GM19468 (cell line): ENCODE results near the gene PTCH1.
A peak's percentile ranks its signal among the peaks of the same experiment; 100 is the strongest.

Source experiments
- ATAC-seq: cut with Tn5 transposase; IDR thresholded peaks from one replicate; pipeline ENCODE4 v1.9.1; 2021; ENCODE audit warnings: mild to moderate bottlenecking, moderate library complexity, moderate number of reproducible peaks; ENCODE audit not compliant: unreplicated experiment; ENCODE audit errors: extremely low read depth

PTCH1 gene

DNA sequence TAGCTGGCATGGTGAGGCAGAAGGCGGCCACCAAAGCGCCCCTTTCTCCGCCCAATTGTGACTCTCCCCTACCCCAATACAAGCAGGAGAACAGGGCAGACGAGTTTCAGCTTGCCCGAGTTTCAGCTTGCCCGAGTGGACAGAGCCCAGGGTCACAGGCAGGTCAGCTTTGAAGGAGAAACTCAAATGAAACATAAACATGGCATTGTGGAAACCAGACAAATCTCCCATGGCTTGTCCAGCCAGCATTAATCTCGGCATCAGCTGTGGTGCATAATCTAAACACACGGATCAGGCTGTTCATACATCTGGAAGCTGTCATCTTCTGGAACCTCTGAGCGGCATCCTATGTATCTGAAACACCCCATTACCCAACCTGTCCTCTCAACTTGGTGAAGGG, 16.9 kb downstream of the PTCH1 start:
- no peak for ATAC-seq

DNA sequence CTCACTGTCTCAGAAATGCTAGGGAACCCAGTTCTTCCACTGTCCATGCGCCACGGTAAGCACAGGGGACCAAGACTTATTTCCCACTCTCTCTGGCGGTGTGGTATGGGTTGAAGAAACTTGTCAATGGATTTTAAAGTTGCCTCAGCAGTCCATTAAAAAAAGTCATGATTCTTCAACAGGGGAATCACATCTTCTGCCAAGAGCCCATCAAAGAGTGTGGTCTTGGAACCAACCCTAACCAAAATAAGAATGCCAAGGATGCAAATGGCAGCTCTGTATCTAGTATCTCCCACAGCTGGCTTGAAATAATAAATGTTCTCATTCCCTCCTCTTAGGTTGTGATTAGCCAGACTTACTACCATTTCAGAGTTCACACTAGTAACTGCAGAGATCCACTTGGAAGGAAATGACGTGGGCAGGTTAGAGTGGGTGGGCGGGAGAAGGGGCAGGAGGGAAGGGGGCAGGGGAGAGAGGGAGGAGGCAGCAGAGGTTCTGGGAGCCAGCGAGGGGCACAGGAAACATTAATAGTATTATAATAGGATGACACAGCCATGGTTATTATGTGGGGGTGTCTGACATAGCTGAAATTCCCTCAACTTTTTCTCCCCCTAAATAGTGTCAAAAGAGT, 17.6 kb downstream of the PTCH1 start:
- no peak for ATAC-seq

DNA sequence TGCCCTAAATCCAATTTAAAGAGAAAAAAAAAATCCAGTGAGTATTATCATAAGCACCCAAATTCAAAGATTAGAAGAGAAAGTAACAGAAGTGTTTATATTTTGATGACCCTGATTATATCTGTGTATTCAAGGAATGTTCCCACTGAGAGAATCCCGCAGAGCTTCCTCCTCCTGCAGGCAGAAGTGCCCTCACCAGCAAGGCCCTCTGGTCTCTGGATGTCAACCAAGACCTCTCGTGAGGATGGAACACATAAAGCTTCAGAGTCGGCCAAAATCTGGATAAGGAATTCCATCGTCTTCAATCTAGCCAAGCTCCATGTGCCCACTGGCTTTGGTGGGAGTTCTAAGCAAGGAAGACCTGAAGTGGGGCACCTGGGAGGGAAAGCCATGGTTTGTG, 18.1 kb downstream of the PTCH1 start:
- no peak for ATAC-seq

DNA sequence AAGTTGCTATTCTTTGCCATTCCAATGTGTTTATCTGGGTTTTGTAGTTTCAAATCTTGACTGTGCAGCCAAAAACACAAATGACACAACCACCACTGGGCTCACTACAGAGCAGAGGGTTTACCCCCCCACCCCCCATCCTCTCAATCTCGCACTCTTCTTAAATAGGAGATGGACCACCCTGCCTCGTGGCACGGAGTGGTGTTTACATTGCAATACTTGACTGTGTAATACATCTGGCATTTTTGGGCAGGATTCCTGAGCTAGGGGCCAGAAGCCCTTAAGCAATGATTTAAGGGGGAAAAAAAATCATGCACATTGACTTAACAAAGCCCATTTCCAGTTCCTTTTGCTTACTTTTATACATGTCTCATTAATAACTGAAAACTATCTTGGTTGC, 19.0 kb downstream of the PTCH1 start:
- no peak for ATAC-seq

DNA sequence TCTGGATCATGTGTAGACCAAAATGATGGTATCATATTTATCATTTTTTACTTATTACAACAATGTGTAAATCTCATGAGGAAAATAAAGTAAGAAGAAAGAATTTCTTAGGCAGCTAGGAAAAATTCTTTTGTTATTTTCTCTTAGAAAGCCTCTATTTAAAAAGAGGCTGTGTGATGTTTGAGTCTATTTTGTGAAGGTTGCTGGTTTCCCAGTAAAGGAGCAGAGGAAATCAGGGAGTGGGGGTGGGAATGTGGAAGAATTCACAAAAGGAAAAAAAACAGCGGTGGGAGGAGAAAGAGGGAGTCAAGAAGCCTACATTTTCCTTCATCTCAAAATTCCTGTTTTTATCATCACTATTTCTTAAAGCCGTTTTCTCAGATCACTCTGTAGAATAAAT, 20.1 kb downstream of the PTCH1 start:
- ATAC-seq, result no peak

DNA sequence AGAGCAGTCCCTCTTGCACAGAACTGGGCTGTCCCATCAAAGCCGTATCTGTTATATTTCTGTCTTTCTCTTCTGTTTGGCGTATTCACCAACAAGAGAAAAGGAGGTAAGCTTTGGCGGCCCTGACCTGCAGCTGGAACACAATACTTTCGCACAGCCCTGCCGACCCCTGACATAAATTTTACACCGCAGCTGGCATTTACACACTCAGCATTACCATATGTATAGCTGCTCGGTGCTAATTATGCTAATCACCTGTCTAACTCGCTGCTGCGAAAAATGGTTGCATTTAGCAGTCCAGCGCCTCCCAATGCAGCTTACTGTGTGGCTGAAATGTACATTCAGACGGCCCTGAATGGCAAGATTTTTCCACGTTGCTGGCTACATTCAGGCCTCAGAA, 20.8 kb downstream of the PTCH1 start:
- no peak for ATAC-seq

DNA sequence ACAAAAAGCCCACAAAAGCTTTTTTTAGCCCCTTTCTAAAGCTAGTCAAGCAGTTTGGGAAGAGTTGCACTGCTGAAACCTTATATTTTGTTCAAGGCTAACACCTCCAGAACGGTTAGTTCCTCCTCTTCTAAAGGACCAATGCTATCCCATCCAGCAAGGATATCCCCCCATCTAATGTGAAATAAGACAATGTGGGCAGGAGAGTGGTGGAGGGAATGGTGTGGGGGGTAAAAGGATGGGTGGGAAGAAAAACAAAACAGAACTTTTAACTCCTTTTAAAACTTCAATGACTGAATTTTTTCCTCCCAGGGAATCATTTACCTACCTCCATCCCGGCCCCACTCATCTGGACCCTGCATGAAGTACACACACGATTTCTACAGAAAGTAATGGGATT, 21.2 kb downstream of the PTCH1 start:
- no peak for ATAC-seq

DNA sequence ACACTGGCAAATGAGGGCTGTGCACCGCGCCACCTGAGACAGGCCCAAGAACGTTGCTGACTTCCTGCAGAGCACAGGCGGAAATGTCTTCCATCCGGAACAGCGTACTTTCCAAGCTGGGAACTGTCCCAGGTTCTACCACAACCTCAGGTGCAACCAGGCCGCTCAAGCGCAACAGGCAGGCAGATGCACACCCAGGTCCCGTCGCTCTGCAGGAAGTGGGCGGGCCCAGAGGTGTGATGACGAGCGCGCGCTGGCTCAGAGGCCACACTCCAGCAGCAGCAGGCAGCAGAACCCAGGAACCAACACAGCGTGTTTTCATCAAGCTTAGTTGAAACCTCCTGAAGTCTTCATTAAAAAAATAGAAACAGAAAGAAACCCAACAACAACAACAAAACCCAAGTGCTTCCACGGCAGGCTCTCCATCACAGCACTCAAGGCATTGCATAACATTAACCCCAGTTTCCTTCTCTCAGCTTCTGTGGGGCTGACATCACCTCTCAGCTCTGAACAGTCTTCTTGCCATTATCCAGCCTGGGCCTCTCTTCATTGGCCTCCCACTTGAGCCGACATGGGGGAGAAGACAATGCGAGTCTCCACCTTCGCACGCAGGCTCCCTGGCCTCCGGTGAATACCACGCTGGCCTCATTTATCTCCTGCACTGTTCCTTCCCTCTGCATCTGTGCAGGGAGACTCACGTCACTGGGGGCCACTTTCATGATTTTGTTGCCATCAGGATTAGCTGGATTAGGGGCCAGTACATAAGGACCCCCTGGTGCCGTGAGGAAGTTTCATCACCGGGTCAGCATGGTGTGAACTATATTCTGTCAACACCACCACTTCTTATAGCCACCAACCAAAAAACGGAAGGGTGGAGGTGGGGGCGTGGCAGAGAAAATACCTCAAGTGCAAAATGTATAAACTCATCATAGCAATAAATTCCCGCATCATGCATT, 22.1 kb downstream of the PTCH1 start:
- ATAC-seq, result peak; percentile 72

DNA sequence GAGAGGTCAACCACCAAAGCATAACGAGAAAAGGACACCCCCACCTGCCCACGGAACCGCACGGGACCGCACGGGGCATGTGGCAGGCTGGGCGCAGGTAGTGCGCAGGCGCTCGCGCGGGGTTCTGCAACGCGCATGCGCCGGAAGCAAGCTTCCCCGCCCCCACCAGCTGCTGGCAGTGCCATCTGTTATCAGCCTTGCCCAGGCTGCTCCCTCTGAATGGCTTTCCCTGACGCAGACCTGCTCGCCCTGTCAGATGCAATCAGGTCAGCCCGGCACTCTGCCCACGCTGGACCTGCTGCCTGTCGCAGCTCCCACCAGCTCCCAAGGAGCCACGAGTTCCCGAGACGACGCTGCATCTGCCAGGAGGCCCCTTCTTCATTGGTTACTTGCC, 22.8 kb downstream of the PTCH1 start:
- no peak for ATAC-seq

DNA sequence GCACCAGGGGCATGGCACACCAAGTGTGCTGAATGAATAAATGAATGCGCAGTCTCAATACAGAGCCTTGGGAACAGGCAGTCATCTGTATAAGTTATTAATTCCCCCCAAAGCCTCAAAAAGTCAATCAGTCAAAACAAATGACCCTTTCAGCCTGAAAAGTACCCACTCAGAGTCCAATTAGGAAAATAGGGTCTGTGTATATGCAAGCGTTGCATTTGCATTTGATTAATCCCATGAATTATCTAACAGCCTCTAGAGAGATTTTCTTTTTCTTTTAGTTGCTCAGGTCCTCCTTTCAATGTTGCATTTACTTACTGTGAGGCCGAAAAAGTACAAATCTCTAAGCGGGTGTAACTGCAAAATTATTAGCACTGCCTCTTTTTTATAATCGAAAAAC, 23.4 kb downstream of the PTCH1 start:
- no peak for ATAC-seq

DNA sequence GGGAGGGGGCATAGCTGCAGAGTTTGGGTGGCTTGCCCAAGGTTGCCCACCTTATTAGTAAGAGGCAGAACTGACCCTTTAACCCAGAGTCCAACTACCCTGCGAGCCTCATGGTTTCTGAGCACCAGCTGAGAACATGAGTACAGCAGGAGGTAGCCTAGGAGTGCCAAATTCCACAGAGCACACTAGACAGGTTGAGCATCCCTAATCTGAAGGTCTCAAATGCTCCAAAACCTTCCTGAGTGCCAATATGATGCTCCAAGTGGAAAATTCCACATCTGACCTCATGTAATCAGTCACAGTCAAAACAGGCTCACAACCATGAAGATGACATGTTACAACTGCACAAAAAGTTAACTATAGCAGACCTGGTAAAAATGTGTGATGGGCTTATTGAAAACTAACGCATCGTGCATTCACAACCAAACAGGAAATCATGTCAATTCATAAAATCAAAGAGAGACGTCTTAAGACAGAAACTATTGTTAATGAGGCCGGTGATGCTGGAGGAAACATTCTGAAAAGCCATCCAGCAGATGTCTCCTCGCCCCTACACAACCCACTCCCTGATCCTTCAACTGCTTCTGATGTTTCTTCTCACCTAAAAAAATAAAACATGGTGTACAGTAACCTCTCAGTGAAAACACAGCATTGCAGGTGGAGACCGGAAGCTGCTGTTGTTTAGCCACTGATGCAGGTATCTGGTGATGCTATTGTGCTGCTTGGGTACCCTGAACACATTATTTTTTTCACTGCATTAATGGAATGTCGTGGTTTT, 25.0 kb downstream of the PTCH1 start:
- no peak for ATAC-seq

DNA sequence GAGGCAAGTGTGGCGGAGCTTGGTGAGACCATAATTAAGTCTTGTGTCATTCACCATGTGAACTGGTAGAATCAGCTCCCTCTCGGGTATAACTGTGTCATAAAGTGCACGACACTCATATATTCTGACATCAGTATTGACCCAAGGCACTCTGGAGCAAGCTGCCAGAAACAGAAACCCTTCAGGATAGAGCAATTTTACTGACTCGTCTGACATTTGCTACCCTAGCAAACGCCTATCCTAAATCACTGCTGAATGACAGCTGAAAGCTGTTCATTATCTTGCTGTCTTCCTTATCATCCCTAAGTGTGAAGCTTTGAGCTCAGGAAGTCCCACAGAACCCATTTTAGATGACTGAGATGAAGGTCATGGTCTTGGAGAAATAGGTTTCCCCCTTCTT, 27.8 kb downstream of the PTCH1 start:
- ATAC-seq, result no peak

DNA sequence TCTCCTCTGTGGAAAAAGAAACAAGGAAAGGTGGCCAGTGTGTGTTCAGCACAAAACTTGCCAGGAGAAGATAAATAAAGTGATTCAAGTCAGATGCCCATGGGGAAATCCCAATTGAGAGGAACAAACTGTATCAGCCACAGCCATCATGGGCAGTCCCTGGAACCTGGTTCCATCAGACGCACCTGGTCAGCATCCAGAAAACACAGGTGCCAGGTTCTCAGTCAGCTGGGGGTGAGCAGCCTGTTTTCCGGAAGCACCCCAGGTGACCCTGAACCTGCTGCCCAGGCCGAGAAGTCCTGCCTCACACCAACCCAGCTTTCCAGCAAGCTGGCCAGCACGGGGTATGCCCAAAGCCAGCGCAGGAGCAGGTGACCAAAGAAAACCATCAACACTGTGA, 30.5 kb downstream of the PTCH1 start:
- no peak for ATAC-seq

DNA sequence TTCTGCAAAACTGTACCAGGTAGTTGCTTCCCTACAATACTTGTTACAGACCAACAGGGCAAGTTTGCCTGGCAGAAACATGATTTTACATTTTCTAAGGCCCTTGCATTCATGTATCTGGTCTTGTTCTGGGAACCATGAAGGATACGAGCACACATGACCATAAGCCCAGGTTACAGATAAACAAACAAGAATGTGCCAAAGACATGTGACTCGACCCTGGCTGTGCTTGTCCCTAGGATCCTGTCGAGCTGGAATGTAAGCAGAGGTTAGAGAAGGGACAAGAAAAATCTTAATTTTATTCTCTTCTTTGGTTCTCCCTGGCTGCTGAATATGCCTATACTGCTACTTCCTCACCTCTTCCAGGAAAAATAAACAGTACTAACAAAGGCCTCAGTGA, 32.5 kb downstream of the PTCH1 start:
- no peak for ATAC-seq

DNA sequence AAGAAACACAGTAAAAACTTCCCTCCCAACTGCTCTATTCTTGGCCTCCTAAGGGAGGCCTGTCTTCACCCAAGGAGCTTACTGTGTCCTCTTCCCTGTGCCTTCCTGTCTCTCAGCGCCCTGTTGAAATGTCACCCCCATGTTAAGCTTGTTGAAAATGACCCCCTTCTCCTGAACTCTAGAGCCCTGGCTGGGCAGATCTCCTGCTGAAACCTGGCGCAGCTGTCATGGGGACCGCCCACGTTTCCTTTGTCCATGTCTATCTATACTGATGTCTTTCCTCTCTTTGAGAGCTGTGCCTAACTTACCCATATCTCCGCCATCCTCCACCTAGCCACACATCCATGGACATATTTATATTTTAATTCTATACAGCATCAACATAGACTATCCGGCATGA, 33.3 kb downstream of the PTCH1 start:
- no peak for ATAC-seq

DNA sequence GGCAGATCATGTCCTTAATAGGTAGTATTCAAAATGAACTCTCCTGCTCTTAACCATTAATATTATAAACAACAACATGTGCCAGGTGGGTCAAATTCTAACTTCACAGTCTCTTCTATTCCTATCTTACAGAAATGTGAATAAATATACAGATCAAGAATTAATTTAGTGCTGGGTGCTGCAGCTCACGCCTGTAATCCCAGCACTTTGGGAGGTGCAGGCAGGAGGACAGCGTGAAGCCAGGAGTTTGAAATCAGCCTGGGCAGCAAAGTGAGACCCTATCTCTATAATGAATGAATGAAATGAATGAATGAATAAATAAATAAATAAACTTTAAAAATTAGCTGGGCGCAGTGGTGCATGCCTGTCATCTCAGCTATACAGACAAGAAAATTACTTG, 34.1 kb downstream of the PTCH1 start:
- no peak for ATAC-seq

DNA sequence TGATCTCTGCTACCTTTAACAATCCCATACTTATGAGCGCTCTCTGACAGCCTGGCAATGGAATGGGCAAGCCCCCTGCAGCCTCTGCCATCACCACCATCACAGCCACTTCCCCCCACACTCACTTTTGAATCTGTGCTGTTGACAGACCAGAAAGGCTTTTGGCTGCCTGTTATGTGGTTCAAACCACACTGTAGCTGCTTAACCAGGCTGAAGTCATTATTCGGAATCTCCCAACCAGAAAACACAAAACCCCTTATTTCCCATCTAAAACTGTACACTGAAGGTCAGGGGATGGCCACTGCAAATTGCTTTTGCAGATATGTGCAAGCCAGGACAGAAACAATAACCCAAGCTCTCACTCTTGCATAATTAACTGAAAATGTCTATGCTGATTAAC, 35.8 kb downstream of the PTCH1 start:
- no peak for ATAC-seq

DNA sequence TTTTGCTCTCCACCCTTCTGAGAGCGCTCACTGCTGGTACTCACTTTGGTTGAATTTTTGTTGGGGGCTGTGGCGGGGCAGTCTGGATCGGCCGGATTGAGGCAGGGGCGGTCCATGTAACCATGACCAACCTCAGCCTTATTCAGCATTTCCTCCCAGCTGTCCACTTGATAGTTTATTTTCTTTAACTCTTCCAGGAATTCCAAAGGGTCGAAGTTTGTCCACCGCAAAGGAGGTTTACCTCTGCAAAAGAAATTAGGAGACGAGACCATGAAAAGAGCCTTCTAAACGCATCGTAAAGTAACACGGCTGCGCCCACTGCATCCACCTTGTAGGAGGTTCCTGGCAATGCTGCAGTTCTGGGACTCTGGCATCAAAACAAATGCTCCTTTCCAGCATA, 36.4 kb downstream of the PTCH1 start:
- no peak for ATAC-seq

DNA sequence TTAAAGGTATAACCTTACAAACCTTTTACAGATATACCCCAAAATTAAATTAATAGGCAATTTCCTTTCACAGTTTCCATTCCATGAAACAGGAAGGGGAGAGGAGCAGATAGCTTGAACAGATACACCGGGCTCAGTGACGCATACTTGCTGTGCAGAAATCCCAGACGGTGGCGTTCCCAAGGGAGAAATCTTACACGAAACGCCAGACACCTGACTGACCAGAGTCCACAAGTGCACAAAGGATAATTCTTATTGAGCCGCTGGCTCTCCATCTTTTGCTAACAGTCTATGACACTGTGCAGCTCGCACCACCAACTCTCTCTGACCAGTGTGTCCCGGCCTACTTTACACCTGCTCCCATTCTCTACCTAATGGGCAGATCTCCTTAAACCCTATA, 37.4 kb downstream of the PTCH1 start:
- no peak for ATAC-seq

DNA sequence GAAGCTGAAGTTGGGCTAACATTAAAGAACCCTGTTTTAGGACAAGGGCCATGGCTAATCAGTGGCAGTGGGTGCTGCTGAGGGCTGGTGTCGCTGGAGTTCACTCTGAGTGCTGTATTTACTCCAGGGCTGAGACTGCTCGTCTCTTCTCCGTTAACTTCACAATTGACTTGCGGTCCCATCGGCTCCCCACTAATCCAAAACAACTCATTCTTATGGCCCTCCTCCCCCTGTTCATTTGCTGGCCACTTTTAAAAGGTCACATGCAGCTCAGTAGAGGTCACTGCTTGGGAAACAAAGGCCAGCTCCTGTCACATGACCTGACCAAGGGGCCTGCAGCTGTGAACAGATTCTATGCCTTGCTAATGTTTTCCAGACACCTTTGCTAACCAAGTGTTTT, 38.4 kb downstream of the PTCH1 start:
- ATAC-seq, result no peak

DNA sequence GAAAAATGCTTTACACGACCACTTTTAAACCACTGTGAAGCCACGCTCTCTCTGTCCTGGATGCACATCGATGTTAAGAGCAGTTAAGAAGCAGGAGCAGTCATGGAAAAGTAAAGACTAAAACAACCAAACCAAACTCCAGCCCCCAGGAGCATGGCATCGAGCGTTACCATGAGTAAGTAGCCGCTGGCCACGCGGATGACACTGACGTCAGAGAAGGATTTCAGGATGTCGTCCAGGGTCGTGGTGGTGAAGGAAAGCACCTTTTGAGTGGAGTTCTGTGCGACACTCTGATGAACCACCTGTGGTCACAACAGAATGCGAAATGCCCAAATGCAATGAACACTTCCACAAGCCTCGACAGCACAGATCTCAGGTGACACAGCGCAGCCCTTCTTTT, 38.9 kb downstream of the PTCH1 start:
- no peak for ATAC-seq
